Activated CD8-positive, alpha-beta memory T cell treated with anti-CD3 and anti-CD28 coated beads for 4 hours (primary cell): ENCODE data around the gene SETD5.
"Not testable (repeated sequence)": the region's sequence is repeated elsewhere in the genome, so short reads cannot be mapped to it uniquely, and the experiment has no call there.

Experiments used
- DNase-seq, 2 donors: peaks; one replicate each; pipeline ENCODE4 v3.0.0-alpha.2; 2020; ENCODE audit warnings: low read depth in 2 of 2

Gene SETD5

GRCh38 chr3:9467451-9467850, 70.0 kb downstream of the SETD5 start:
- no peak for DNase-seq

GRCh38 chr3:9468460-9468859, 71.0 kb downstream of the SETD5 start:
- no peak for DNase-seq

- no peak for DNase-seq
These were observed 72.6 kb downstream of the SETD5 start for GRCh38 chr3:9469986-9470385.

- DNase-seq = no peak
These were observed 76.2 kb downstream of the SETD5 start for GRCh38 chr3:9473496-9474065.

GRCh38 chr3:9474482-9474881, 77.1 kb downstream of the SETD5 start:
- no peak for DNase-seq

GRCh38 chr3:9476935-9477334, 79.5 kb downstream of the SETD5 start:
- no peak for DNase-seq

- DNase-seq = no peak
These were observed 82.8 kb downstream of the SETD5 start for GRCh38 chr3:9480265-9480664.

- DNase-seq = no peak
These were observed 87.8 kb downstream of the SETD5 start for GRCh38 chr3:9485248-9485647.

GRCh38 chr3:9491506-9491905, 94.1 kb downstream of the SETD5 start:
- DNase-seq = no peak

- DNase-seq = not testable (repeated sequence)
These were observed 96.6 kb downstream of the SETD5 start for GRCh38 chr3:9494036-9494435.

GRCh38 chr3:9496893-9497292, 99.5 kb downstream of the SETD5 start:
- DNase-seq = no peak

GRCh38 chr3:9497821-9498565, 100.6 kb downstream of the SETD5 start:
- DNase-seq = no peak

- DNase-seq = no peak
These were observed 101.4 kb downstream of the SETD5 start for GRCh38 chr3:9498781-9499180.

GRCh38 chr3:9499455-9500107, 102.2 kb downstream of the SETD5 start:
- DNase-seq = no peak

- DNase-seq = peak; percentile 9 to 12
These were observed 103.0 kb downstream of the SETD5 start for GRCh38 chr3:9500108-9501050.

- no peak for DNase-seq
These were observed 103.8 kb downstream of the SETD5 start for GRCh38 chr3:9501226-9501625.

GRCh38 chr3:9503283-9503682, 105.9 kb downstream of the SETD5 start:
- peak; percentile 15 for DNase-seq

GRCh38 chr3:9507586-9508578, 110.5 kb downstream of the SETD5 start:
- DNase-seq = no peak

GRCh38 chr3:9508781-9509180, 111.4 kb downstream of the SETD5 start:
- no peak for DNase-seq

GRCh38 chr3:9512456-9513045, 115.1 kb downstream of the SETD5 start:
- DNase-seq = no peak
